Measurements from ENCODE around the gene SNX5. TPM values are rescaled to one million over a fixed set of nuclear protein-coding genes. Genes with fewer than 3 reads are reported as not detected.

The SNX5 gene
- total and polyA plus RNA-seq, 2 of the 13 experiments (the other 11 are each of a cell fraction or from before 2014, with no cell fraction given) = 664 to 1,040 TPM

DNA sequence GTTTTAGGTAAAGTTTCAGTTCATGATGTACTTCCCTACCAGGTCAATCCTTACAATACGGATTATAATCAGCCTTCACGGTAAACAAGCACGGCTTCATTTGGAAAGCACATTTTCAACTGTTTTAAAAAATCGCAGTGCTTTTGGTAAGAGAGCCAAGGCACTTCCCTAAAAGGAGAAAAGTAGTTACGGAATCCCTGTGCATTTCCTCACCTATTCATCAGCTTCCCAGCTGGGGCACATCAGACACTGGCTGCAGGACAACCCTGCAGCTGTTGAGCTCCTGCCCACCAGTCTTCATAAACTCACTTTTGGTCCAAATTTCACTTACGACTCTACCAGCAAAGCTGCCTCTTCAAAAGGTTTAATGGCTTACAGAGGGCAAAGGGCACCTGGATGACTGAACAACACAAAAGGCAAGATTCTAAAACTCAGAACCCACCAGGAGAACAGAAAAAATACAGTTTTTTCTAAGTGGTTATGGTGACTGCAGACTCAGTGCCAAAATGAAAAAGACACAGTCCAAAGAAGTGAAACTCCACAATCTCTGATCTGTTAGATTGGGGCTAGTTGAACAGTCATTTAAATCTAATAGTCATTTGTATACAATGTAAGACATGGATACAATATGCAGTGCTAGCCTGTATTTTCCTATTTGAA is 7.5 kb downstream of the SNX5 start (continued):
- TF ChIP-seq ZBTB2 (CRISPR knock-in tag; IDR thresholded peaks at IDR 0.05; ENCODE audit: low read depth) (no peak), CAMTA2 (CRISPR knock-in tag; IDR thresholded peaks at IDR 0.05; ENCODE audit: borderline replicate concordance) (no peak), PAF1 (CRISPR knock-in tag; IDR thresholded peaks at IDR 0.05) (no peak), NKX3-1 (CRISPR knock-in tag; IDR thresholded peaks at IDR 0.05) (0 out of 2 replicates have a peak, but pooled peaks have one; percentile 77), ZNF44 (CRISPR knock-in tag; IDR thresholded peaks at IDR 0.05) (no peak), BRD4 (CRISPR knock-in tag; IDR thresholded peaks at IDR 0.05) (no peak), ZNF292 (CRISPR knock-in tag; IDR thresholded peaks at IDR 0.05; ENCODE audit: borderline replicate concordance, low read depth) (peak; percentile 83; the same call in 1 of the 2 replicates), ZNF839 (CRISPR knock-in tag; IDR thresholded peaks at IDR 0.05; ENCODE audit: borderline replicate concordance) (no peak), TBX3 (IDR thresholded peaks at IDR 0.05; ENCODE audit: borderline replicate concordance) (no peak), ZNF510 (CRISPR knock-in tag; IDR thresholded peaks at IDR 0.05; ENCODE audit: low read depth) (no peak), ARHGAP35 (CRISPR knock-in tag; IDR thresholded peaks at IDR 0.05; ENCODE audit: borderline replicate concordance) (no peak), GTF2F1 (IDR thresholded peaks at IDR 0.05; ENCODE audit: low read length) (no peak), ZNF768 (CRISPR knock-in tag; IDR thresholded peaks at IDR 0.05) (no peak), ETV6 (CRISPR knock-in tag; conservative IDR thresholded peaks at IDR 0.05) (0 out of 2 replicates have a peak, but pooled peaks have one; percentile 50), HDAC6 (IDR thresholded peaks at IDR 0.05; ENCODE audit: low read depth, low read length) (no peak), MBNL3 (CRISPR knock-in tag; conservative IDR thresholded peaks at IDR 0.05) (no peak), PHB2 (IDR thresholded peaks at IDR 0.05; ENCODE audit: partially characterized antibody) (no peak), DR1 (CRISPR knock-in tag; IDR thresholded peaks at IDR 0.05) (no peak), TBL1XR1 (IDR thresholded peaks at IDR 0.05; ENCODE audit: borderline replicate concordance, low read length, partially characterized antibody) (no peak), CBX2 (IDR thresholded peaks at IDR 0.05; ENCODE audit: low read depth, low read length) (no peak), CBX2 (CRISPR knock-in tag; IDR thresholded peaks at IDR 0.05; ENCODE audit: low read depth) (no peak), ADNP (CRISPR knock-in tag; IDR thresholded peaks at IDR 0.05) (no peak), ZNF713 (CRISPR knock-in tag; IDR thresholded peaks at IDR 0.05) (no peak), SIN3A (IDR thresholded peaks at IDR 0.05; ENCODE audit: borderline replicate concordance, low read depth, low read length) (peak; percentile 46)
- TF ChIP-seq, protein P1, sequence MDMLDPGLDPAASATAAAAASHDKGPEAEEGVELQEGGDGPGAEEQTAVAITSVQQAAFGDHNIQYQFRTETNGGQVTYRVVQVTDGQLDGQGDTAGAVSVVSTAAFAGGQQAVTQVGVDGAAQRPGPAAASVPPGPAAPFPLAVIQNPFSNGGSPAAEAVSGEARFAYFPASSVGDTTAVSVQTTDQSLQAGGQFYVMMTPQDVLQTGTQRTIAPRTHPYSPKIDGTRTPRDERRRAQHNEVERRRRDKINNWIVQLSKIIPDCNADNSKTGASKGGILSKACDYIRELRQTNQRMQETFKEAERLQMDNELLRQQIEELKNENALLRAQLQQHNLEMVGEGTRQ (IDR thresholded peaks at IDR 0.05; ENCODE audit: low read depth, low read length) = no peak
- TF ChIP-seq, protein P1 (CRISPR knock-in tag; IDR thresholded peaks at IDR 0.05; ENCODE audit: borderline replicate concordance) = no peak
- TF ChIP-seq, protein P2, sequence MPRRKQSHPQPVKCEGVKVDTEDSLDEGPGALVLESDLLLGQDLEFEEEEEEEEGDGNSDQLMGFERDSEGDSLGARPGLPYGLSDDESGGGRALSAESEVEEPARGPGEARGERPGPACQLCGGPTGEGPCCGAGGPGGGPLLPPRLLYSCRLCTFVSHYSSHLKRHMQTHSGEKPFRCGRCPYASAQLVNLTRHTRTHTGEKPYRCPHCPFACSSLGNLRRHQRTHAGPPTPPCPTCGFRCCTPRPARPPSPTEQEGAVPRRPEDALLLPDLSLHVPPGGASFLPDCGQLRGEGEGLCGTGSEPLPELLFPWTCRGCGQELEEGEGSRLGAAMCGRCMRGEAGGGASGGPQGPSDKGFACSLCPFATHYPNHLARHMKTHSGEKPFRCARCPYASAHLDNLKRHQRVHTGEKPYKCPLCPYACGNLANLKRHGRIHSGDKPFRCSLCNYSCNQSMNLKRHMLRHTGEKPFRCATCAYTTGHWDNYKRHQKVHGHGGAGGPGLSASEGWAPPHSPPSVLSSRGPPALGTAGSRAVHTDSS (CRISPR knock-in tag; conservative IDR thresholded peaks at IDR 0.05) = no peak
